Endodermal cell (in vitro differentiated cells): ENCODE data around the gene RSBN1L. TPM values are rescaled to one million over a fixed set of nuclear protein-coding genes. Genes with fewer than 3 reads are reported as not detected.

Source experiments
- DNase-seq: peaks from one replicate; pipeline ENCODE4 v3.0.0-alpha.2; 2017
- H3K27ac ChIP-seq: 2 replicates; pipeline ENCODE4 v1.5.1; 2013; ENCODE audit warnings: mild to moderate bottlenecking, low read depth, low read length, moderate library complexity
- H3K27me3 ChIP-seq: 2 replicates; pipeline ENCODE4 v1.6.1; 2013; ENCODE audit warnings: mild to moderate bottlenecking, low read length, moderate library complexity; ENCODE audit not compliant: insufficient read depth, control insufficient read depth, poor library complexity, severe bottlenecking
- H3K36me3 ChIP-seq: 2 replicates; pipeline ENCODE4 v1.7.0; 2013; ENCODE audit warnings: mild to moderate bottlenecking, low read length, moderate library complexity; ENCODE audit not compliant: control insufficient read depth, insufficient read depth
- H3K4me1 ChIP-seq: one replicate; pipeline ENCODE4 v1.7.0; 2013; ENCODE audit warnings: low read length; ENCODE audit not compliant: control insufficient read depth, insufficient read depth
- H3K4me3 ChIP-seq: 2 replicates; pipeline ENCODE4 v1.5.1; 2013; ENCODE audit warnings: mild to moderate bottlenecking, low read length, moderate library complexity
- H3K9ac ChIP-seq: 2 replicates; pipeline ENCODE4 v1.6.1; 2013; ENCODE audit warnings: mild to moderate bottlenecking, low read length, moderate library complexity; ENCODE audit not compliant: poor library complexity, severe bottlenecking; ENCODE audit errors: extremely low read depth
- H3K9me3 ChIP-seq: 2 replicates; pipeline ENCODE4 v1.6.1; 2013; ENCODE audit warnings: mild to moderate bottlenecking, low read length, moderate library complexity; ENCODE audit not compliant: control insufficient read depth
- H3K27ac Mint-ChIP-seq: 2 replicates; pipeline ENCODE4 v1.8.0; 2020; ENCODE audit warnings: mixed read lengths
- H3K27me3 Mint-ChIP-seq: 2 replicates; pipeline ENCODE4 v1.8.0; 2021; ENCODE audit warnings: mild to moderate bottlenecking, mixed read lengths; ENCODE audit not compliant: insufficient read depth
- H3K36me3 Mint-ChIP-seq: 2 replicates; pipeline ENCODE4 v1.8.0; 2020; ENCODE audit warnings: low read depth, mixed read lengths
- H3K4me1 Mint-ChIP-seq: 2 replicates; pipeline ENCODE4 v1.8.0; 2020; ENCODE audit warnings: mixed read lengths
- H3K4me3 Mint-ChIP-seq: 2 replicates; pipeline ENCODE4 v1.8.0; 2020; ENCODE audit warnings: mild to moderate bottlenecking, moderate library complexity, mixed read lengths
- H3K9me3 Mint-ChIP-seq: 2 replicates; pipeline ENCODE4 v1.8.0; 2020; ENCODE audit warnings: mild to moderate bottlenecking, mixed read lengths
- CTCF ChIP-seq: fragments of 200-600 bp; sonication (generic); conservative IDR thresholded peaks from 2 replicates; pipeline ENCODE4 v1.5.0; 2021; ENCODE audit warnings: antibody characterized with exemption, mild to moderate bottlenecking
- WGBS, 2 experiments: methylation state at CpG; one replicate each; pipeline versions ENCODE4 v1.1.5 to v1.1.7; 2013; ENCODE audit warnings: missing lambda C conversion rate in 2 of 2, mixed read lengths in 1 of 2; ENCODE audit not compliant: insufficient coverage in 1 of 2, insufficient read length in 1 of 2; 5-methylcytosine and 5-hydroxymethylcytosine counted together
- total RNA-seq, 2 donors: library from RNA; stranded (reverse); fragmentation: NEBNext Ultra II Directional in 1 of 2; extraction: Animal tissue kit (Norgen Biotek cat#: 25700) in 1 of 2; gene quantifications; 2 replicates in 1 of 2; 3 replicates in 1 of 2; pipeline ENCODE4 v1.2.1, GENCODE V29; 2021

Gene RSBN1L
- total RNA-seq, 2 donors from 2014 or later: 17.6 to 19.9 TPM

GRCh38 chr7:77696643-77697534 is 630 bp downstream of the RSBN1L start:
- H3K4me1 ChIP-seq: no peaks in the 10 kb centered on the region
- peak; percentile 82 for DNase-seq
- H3K27ac ChIP-seq: peak overlapping the region; percentile 88
- no peaks in the 10 kb centered on the region for H3K27me3 ChIP-seq
- 0% methylated on average over 29 to 67 of the region's 67 CpGs for WGBS, 2 experiments
- H3K4me1 Mint-ChIP-seq: peaks cover 34% of the 10 kb centered on the region
- H3K27ac Mint-ChIP-seq: peak overlapping the region; percentile 96
- TF ChIP-seq CTCF: no peak
- peak overlapping the region; percentile 92 for H3K4me3 ChIP-seq
- peak overlapping the region; percentile 98 for H3K4me3 Mint-ChIP-seq
- peak overlapping the region; percentile 82 for H3K9ac ChIP-seq
- no peaks in the 10 kb centered on the region for H3K27me3 Mint-ChIP-seq
- H3K36me3 Mint-ChIP-seq: peaks cover 16% of the 10 kb centered on the region
- H3K9me3 ChIP-seq: no peaks in the 10 kb centered on the region
- H3K9me3 Mint-ChIP-seq: no peaks in the 10 kb centered on the region
- H3K36me3 ChIP-seq: peaks cover 4% of the 10 kb centered on the region

- H3K27me3 Mint-ChIP-seq: no peaks in the 10 kb centered on the region
- no peak for TF ChIP-seq CTCF
- H3K4me3 ChIP-seq: peak overlapping the region; percentile 92
- WGBS, 2 experiments: 2 to 5% methylated on average over 10 of the region's 10 CpGs
- no peaks in the 10 kb centered on the region for H3K27me3 ChIP-seq
- H3K4me1 ChIP-seq: peaks cover 2% of the 10 kb centered on the region
- no peaks in the 10 kb centered on the region for H3K9me3 Mint-ChIP-seq
- peak overlapping the region; percentile 82 for H3K9ac ChIP-seq
- H3K4me3 Mint-ChIP-seq: peak overlapping the region; percentile 98
- no peak overlapping the region for H3K27ac ChIP-seq
- no peak for DNase-seq
- H3K36me3 ChIP-seq: peaks cover 4% of the 10 kb centered on the region
- peaks cover 15% of the 10 kb centered on the region for H3K36me3 Mint-ChIP-seq
- H3K9me3 ChIP-seq: no peaks in the 10 kb centered on the region
- H3K27ac Mint-ChIP-seq: peak overlapping the region; percentile 92
- peaks cover 32% of the 10 kb centered on the region for H3K4me1 Mint-ChIP-seq
These were observed 1.2 kb downstream of the RSBN1L start for GRCh38 chr7:77697535-77697831.

- no peaks in the 10 kb centered on the region for H3K9me3 ChIP-seq
- no peak for TF ChIP-seq CTCF
- DNase-seq: no peak
- H3K4me1 Mint-ChIP-seq: peaks cover 34% of the 10 kb centered on the region
- peak overlapping the region; percentile 92 for H3K4me3 ChIP-seq
- H3K27me3 Mint-ChIP-seq: no peaks in the 10 kb centered on the region
- H3K4me3 Mint-ChIP-seq: peak overlapping the region; percentile 98
- H3K27me3 ChIP-seq: no peaks in the 10 kb centered on the region
- no peak overlapping the region for H3K27ac Mint-ChIP-seq
- H3K36me3 Mint-ChIP-seq: peaks cover 12% of the 10 kb centered on the region
- peaks cover 4% of the 10 kb centered on the region for H3K36me3 ChIP-seq
- H3K4me1 ChIP-seq: peaks cover 8% of the 10 kb centered on the region
- H3K9me3 Mint-ChIP-seq: no peaks in the 10 kb centered on the region
- no peak overlapping the region for H3K27ac ChIP-seq
- peak overlapping the region; percentile 82 for H3K9ac ChIP-seq
These were observed 1.9 kb downstream of the RSBN1L start for GRCh38 chr7:77698042-77698625.
